HEK293 (cell line): ENCODE data around the gene GNG3.

Experiments used
- CTCF ChIA-PET: fragments of 350-600 bp; formaldehyde crosslinking; extraction: SDS; loops from one replicate; lab custom pipeline; 2021; ENCODE audit warnings: antibody characterized with exemption; lab: Yijun Ruan, JAX
- POLR2A ChIA-PET: fragments of 300-600 bp; formaldehyde crosslinking; extraction: SDS; loops from one replicate; lab custom pipeline; 2020; ENCODE audit warnings: antibody characterized with exemption, inconsistent platforms; lab: Yijun Ruan, JAX
- H3K27ac ChIP-seq: fragments of 200-500 bp; sonication (Bioruptor generic); 2 replicates; pipeline ENCODE4 v1.5.1; 2014; ENCODE audit warnings: low read depth, low read length, control low read depth, inconsistent platforms; ENCODE audit errors: extremely low read depth
- H3K36me3 ChIP-seq, 2 experiments: fragments of 200-500 bp in 1 of 2; sonication (Bioruptor generic) in 1 of 2; 1 replicate in 1 of 2; 2 replicates in 1 of 2; pipeline ENCODE4 v1.5.1; 2014 to 2017; ENCODE audit warnings: inconsistent platforms in 2 of 2, low read length in 2 of 2; ENCODE audit not compliant: control insufficient read depth in 2 of 2, insufficient read depth in 1 of 2
- H3K4me1 ChIP-seq: fragments of 200-500 bp; sonication (Bioruptor generic); 2 replicates; pipeline ENCODE4 v1.5.1; 2014; ENCODE audit warnings: mild to moderate bottlenecking, low read length, inconsistent platforms; ENCODE audit not compliant: control insufficient read depth, insufficient read depth
- H3K4me3 ChIP-seq: 2 replicates; pipeline ENCODE4 v1.5.1; 2011; ENCODE audit warnings: low read depth, mild to moderate bottlenecking, control low read depth, low read length, moderate library complexity
- H3K9me3 ChIP-seq: fragments of 200-500 bp; sonication (Bioruptor generic); 2 replicates; pipeline ENCODE4 v1.5.1; 2014; ENCODE audit warnings: low read depth, low read length, inconsistent platforms; ENCODE audit not compliant: control insufficient read depth, insufficient read depth
- CTCF ChIP-seq: fragments of 450-650 bp; formaldehyde crosslinking; IDR thresholded peaks from 2 replicates; pipeline ENCODE4 v1.5.1; 2016; ENCODE audit warnings: missing biosample characterization, missing genetic modification characterization
- GFI1B ChIP-seq: fragments of 450-650 bp; formaldehyde crosslinking; IDR thresholded peaks from 2 replicates; pipeline ENCODE4 v1.5.1; 2016; ENCODE audit warnings: missing biosample characterization, missing genetic modification characterization
- HIC1 ChIP-seq: fragments of 450-650 bp; formaldehyde crosslinking; IDR thresholded peaks from 2 replicates; pipeline ENCODE4 v1.5.1; 2016; ENCODE audit warnings: missing biosample characterization, missing genetic modification characterization
- HOXA7 ChIP-seq: sonication (generic); formaldehyde crosslinking; IDR thresholded peaks from 2 replicates; pipeline ENCODE4 v1.8.1; 2022; ENCODE audit warnings: missing genetic modification reagents, borderline replicate concordance
- KLF8 ChIP-seq: fragments of 450-650 bp; formaldehyde crosslinking; IDR thresholded peaks from 2 replicates; pipeline ENCODE4 v1.5.1; 2016; ENCODE audit warnings: missing biosample characterization, missing genetic modification characterization
- PRDM10 ChIP-seq: fragments of 450-650 bp; formaldehyde crosslinking; IDR thresholded peaks from 2 replicates; pipeline ENCODE4 v1.5.1; 2016; ENCODE audit warnings: missing biosample characterization, missing genetic modification characterization
- SCRT2 ChIP-seq: fragments of 450-650 bp; formaldehyde crosslinking; IDR thresholded peaks from 2 replicates; pipeline ENCODE4 v1.5.1; 2016; ENCODE audit warnings: missing biosample characterization, missing genetic modification characterization
- SP3 ChIP-seq: fragments of 450-650 bp; formaldehyde crosslinking; IDR thresholded peaks from 2 replicates; pipeline ENCODE4 v1.5.1; 2016; ENCODE audit warnings: missing biosample characterization, missing genetic modification characterization
- YY2 ChIP-seq: fragments of 450-650 bp; formaldehyde crosslinking; IDR thresholded peaks from 2 replicates; pipeline ENCODE4 v1.5.1; 2016; ENCODE audit warnings: missing biosample characterization, missing genetic modification characterization
- ZBTB17 ChIP-seq: fragments of 450-650 bp; formaldehyde crosslinking; IDR thresholded peaks from 2 replicates; pipeline ENCODE4 v1.5.1; 2016; ENCODE audit warnings: missing biosample characterization, missing genetic modification characterization
- ZNF24 ChIP-seq: fragments of 450-650 bp; formaldehyde crosslinking; IDR thresholded peaks from 2 replicates; pipeline ENCODE4 v1.5.1; 2016; ENCODE audit warnings: missing biosample characterization, missing genetic modification characterization
- ZNF501 ChIP-seq: fragments of 450-650 bp; formaldehyde crosslinking; IDR thresholded peaks from 2 replicates; pipeline ENCODE4 v1.5.1; 2016; ENCODE audit warnings: missing biosample characterization, missing genetic modification characterization
- ZNF513 ChIP-seq: fragments of 450-650 bp; IDR thresholded peaks from 2 replicates; pipeline ENCODE4 v1.5.1; 2018; ENCODE audit warnings: missing biosample characterization, missing genetic modification characterization
- ZNF600 ChIP-seq: fragments of 450-650 bp; formaldehyde crosslinking; IDR thresholded peaks from 2 replicates; pipeline ENCODE4 v1.5.1; 2016; ENCODE audit warnings: missing biosample characterization, missing genetic modification characterization
- ZNF645 ChIP-seq: fragments of 450-650 bp; formaldehyde crosslinking; IDR thresholded peaks from 2 replicates; pipeline ENCODE4; 2016; ENCODE audit warnings: missing biosample characterization, missing genetic modification characterization
- ZNF776 ChIP-seq: fragments of 450-650 bp; formaldehyde crosslinking; IDR thresholded peaks from 2 replicates; pipeline ENCODE4 v1.5.0; 2017; ENCODE audit warnings: missing biosample characterization, missing genetic modification characterization, borderline replicate concordance
- ZNF785 ChIP-seq: fragments of 450-650 bp; formaldehyde crosslinking; IDR thresholded peaks from 2 replicates; pipeline ENCODE4 v1.5.1; 2016; ENCODE audit warnings: missing biosample characterization, missing genetic modification characterization
- ZNF837 ChIP-seq: fragments of 450-650 bp; formaldehyde crosslinking; IDR thresholded peaks from 2 replicates; pipeline ENCODE4 v1.5.1; 2016; ENCODE audit warnings: missing biosample characterization, missing genetic modification characterization
- ZSCAN18 ChIP-seq: fragments of 450-650 bp; formaldehyde crosslinking; IDR thresholded peaks from 2 replicates; pipeline ENCODE4 v1.5.1; 2016; ENCODE audit warnings: missing biosample characterization, missing genetic modification characterization

The GNG3 gene

GRCh38 chr11:62725646-62726045, 18.2 kb downstream of the GNG3 start:
- Histone ChIP-seq H3K4me1 (peaks cover 4% of the 10 kb centered on the region; the same call in 1 of the 2 replicates), H3K27ac (peak overlapping the region; percentile 98), H3K9me3 (no peaks in the 10 kb centered on the region), H3K36me3 (peaks cover 8 to 60% of the 10 kb centered on the region in 2 experiments; a peak in 2 of 3 replicates), H3K4me3 (peak overlapping the region; percentile 93)
- CTCF ChIA-PET: interaction anchor here (0.7 kb wide), 1 partner anchor 28 kb away, joined by 3 read pairs; the partner anchor contains the start of gene ZBTB3
- POLR2A ChIA-PET: interaction anchor here (0.5 to 10.0 kb wide), 11 partner anchors 17 to 387 kb away, joined by 3 to 137 read pairs (median 22); partner anchors contain the start of genes BSCL2, C11orf98, CSKMT and GNG3
- TF ChIP-seq ZNF785 (tag by site-specific recombination) (no peak), ZBTB17 (tag by site-specific recombination) (no peak), ZNF600 (tag by site-specific recombination) (0 out of 2 replicates have a peak, but pooled peaks have one; percentile 17), GFI1B (tag by site-specific recombination) (no peak), CTCF (tag by site-specific recombination) (no peak), ZNF837 (no peak), YY2 (no peak), PRDM10 (tag by site-specific recombination) (no peak), ZSCAN18 (tag by site-specific recombination) (no peak)

- Histone ChIP-seq H3K36me3 (peaks cover 11 to 58% of the 10 kb centered on the region in 2 experiments; a peak in 2 of 3 replicates), H3K27ac (peak overlapping the region; percentile 98), H3K4me3 (peak overlapping the region; percentile 93), H3K9me3 (no peaks in the 10 kb centered on the region), H3K4me1 (peaks cover 4% of the 10 kb centered on the region; the same call in 1 of the 2 replicates)
- CTCF ChIA-PET: interaction anchor here (0.7 kb wide), 1 partner anchor 27 kb away, joined by 3 read pairs; the partner anchor contains the start of gene ZBTB3
- POLR2A ChIA-PET: interaction anchor here (0.5 to 10.0 kb wide), 26 partner anchors 8 to 388 kb away, joined by 3 to 137 read pairs (median 13); partner anchors contain the start of genes BSCL2, C11orf98, CSKMT and EEF1G
- 0 out of 2 replicates have a peak, but pooled peaks have one; percentile 21 for TF ChIP-seq ZNF645 (tag by site-specific recombination)
- no peak for TF ChIP-seq ZNF24 (tag by site-specific recombination)
- no peak; the same call in 1 of the 2 replicates for TF ChIP-seq ZNF501
- TF ChIP-seq HOXA7 (CRISPR knock-in tag): no peak
- TF ChIP-seq SCRT2 (tag by site-specific recombination): peak; percentile 51; the same call in 1 of the 2 replicates
- no peak for TF ChIP-seq HIC1 (tag by site-specific recombination)
- peak; percentile 75 for TF ChIP-seq ZNF513 (tag by site-specific recombination)
- peak; percentile 39; the same call in 1 of the 2 replicates for TF ChIP-seq YY2
- no peak for TF ChIP-seq ZNF776 (tag by site-specific recombination)
- TF ChIP-seq SP3: no peak
- no peak for TF ChIP-seq KLF8 (tag by site-specific recombination)
Observed at GRCh38 chr11:62726156-62726914, 18.9 kb downstream of the GNG3 start.
